AG10803 (cell line): ENCODE results near the gene SNX25.

Experiments
- DNase-seq: peaks from one replicate; pipeline ENCODE4 v3.0.0; 2010; ENCODE audit warnings: low read depth
- H3K4me3 ChIP-seq: 2 replicates; pipeline ENCODE4 v1.5.1; 2011; ENCODE audit warnings: mild to moderate bottlenecking, low read length, control low read depth
- TF ChIP-seq, protein P1 (sequence below): conservative IDR thresholded peaks from 2 replicates; pipeline ENCODE4 v1.5.1; 2011; ENCODE audit warnings: mild to moderate bottlenecking, low read length, control low read depth, inconsistent platforms

The SNX25 gene

DNA sequence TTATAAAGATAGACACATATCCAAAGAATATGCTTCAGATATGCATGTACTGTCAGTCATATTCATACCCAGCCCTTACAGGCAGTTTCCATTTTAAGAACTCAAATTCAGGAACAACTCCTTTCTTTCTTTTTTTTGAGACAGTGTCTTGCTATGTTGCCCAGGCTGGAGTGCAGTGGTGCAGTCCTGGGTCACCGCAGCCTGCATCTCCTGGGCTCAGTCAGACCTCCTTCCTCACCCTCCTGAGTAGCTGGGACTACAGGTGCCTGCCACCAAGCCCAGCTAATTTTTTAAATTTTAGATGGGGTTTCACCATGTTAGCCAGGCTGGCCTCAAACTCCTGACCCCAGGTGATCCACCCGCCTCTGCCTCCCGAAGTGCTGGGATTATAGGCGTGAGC lies 34.5 kb downstream of the SNX25 start:
- TF ChIP-seq, protein P1, sequence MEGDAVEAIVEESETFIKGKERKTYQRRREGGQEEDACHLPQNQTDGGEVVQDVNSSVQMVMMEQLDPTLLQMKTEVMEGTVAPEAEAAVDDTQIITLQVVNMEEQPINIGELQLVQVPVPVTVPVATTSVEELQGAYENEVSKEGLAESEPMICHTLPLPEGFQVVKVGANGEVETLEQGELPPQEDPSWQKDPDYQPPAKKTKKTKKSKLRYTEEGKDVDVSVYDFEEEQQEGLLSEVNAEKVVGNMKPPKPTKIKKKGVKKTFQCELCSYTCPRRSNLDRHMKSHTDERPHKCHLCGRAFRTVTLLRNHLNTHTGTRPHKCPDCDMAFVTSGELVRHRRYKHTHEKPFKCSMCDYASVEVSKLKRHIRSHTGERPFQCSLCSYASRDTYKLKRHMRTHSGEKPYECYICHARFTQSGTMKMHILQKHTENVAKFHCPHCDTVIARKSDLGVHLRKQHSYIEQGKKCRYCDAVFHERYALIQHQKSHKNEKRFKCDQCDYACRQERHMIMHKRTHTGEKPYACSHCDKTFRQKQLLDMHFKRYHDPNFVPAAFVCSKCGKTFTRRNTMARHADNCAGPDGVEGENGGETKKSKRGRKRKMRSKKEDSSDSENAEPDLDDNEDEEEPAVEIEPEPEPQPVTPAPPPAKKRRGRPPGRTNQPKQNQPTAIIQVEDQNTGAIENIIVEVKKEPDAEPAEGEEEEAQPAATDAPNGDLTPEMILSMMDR, result no peak
- no peak for DNase-seq
- H3K4me3 ChIP-seq, result no peak overlapping the region

- peak; percentile 33 for DNase-seq
- H3K4me3 ChIP-seq, result no peak overlapping the region
- TF ChIP-seq, protein P1, result no peak
Measured at GRCh38 chr4:185244763-185245162, 35.4 kb downstream of the SNX25 start.

GRCh38 chr4:185246453-185246852 lies 37.1 kb downstream of the SNX25 start:
- no peak for DNase-seq
- no peak overlapping the region for H3K4me3 ChIP-seq
- TF ChIP-seq, protein P1, result no peak

DNA sequence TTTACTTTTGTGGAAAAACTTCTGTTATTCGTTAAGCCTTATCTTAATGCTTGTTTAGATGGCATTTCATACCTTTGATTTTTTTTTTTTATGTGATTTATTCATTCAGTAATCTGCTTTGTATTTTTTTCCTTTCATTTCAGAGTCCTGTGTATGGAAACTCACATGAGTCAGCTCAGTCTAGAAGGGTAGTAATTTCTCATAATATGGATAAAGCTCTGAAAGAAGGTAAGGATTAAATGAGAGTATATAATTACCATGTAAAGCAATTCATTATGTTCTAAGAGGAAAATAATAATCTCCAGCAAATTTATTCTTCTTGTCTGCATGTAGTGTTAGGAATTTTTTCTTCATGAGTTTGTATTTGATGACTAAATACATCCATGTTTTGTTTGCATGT lies 37.8 kb downstream of the SNX25 start:
- TF ChIP-seq, protein P1, result no peak
- H3K4me3 ChIP-seq, result no peak overlapping the region
- no peak for DNase-seq

DNA sequence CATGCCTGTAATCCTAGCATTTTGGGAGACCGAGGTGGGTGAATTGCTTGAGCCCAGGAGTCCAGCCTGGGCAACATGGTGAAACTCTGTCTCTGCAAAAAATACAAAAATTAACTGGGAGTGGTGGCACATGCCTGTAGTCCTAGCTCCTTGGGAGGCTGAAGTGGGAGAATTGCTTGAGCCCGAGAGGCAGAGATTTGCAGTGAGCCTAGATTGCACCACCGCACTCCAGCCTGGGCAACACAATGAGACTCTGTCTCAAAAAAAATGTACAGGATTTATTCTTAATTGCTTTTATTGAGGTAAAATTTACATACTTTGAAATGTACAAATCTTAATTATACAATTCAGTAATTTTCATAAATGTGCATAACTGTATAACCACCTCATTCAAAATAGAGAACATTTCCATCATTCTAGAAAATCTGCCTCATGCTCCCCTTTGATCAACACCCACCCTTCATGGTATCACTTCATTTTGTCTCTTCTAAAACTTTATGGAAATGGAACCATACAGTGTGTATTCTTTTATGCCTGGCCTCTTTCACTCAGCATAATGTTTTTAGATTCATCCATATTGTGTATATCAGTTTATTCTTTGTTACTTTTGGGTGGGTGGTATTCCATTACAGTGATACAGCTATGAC lies 39.1 kb downstream of the SNX25 start:
- no peak overlapping the region for H3K4me3 ChIP-seq
- TF ChIP-seq, protein P1, result no peak
- DNase-seq, result no peak

DNA sequence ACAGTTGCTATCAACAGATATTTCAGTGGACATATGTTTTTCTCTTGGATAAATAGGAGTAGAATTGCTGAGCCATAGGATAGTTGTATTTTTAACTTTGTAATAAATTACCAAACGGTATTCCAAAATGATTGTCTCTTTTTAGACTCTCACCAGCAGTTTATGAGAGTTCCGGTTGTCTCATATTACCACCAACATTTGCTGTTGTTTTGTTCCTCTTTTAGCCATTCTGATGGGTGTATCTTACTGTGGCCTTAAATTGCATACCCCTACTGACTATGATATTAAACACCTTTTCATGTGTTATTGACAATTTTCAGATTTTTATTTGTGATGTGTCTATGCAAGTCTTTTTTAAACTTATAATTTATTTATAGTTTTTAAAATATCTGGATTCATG lies 39.7 kb downstream of the SNX25 start:
- TF ChIP-seq, protein P1, result no peak
- no peak overlapping the region for H3K4me3 ChIP-seq
- DNase-seq, result no peak

DNA sequence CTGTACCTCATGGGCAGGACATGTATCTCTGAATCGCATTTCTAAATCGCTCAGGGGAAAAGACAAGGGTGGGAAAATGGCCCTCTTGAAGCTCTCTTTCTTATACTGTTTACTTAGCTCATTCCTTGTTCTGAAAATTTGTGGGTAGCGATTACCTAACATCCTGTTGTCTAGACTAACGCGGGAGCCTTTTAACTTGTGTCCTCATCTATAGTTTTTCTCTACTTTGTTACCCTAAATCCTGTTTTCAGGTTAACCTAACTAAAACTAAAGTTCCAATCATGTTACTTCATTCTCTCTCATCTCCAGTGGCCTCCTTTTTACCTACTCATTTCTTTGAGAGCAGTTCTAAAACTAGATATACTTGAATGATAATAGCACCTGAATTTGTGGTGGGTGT lies 45.0 kb downstream of the SNX25 start:
- TF ChIP-seq, protein P1, result no peak
- no peak for DNase-seq
- no peak overlapping the region for H3K4me3 ChIP-seq
